Hepatocyte (in vitro differentiated cells): Measurements from ENCODE around the gene RSAD1.

ENCODE experiments used
- CTCF ChIP-seq: fragments of 200-600 bp; sonication (generic); IDR thresholded peaks from 2 replicates; pipeline ENCODE4 v1.5.1; 2016; ENCODE audit warnings: antibody characterized with exemption, mild to moderate bottlenecking; ENCODE audit not compliant: poor library complexity
- EZH2 ChIP-seq: fragments of 200-600 bp; sonication (generic); IDR thresholded peaks from 2 replicates; pipeline ENCODE4 v1.6.1; 2016; ENCODE audit warnings: antibody characterized with exemption, mild to moderate bottlenecking, borderline replicate concordance

- TF ChIP-seq CTCF, result no peak
- TF ChIP-seq EZH2, result no peak
Measured at GRCh38 chr17:50506298-50506697, 27.6 kb downstream of the RSAD1 start.
